ENCODE measurements around the gene IFNA8. TPM values are rescaled to one million over a fixed set of nuclear protein-coding genes. Genes with fewer than 3 reads are reported as not detected.
"Not testable (repeated sequence)": the region's sequence is repeated elsewhere in the genome, so short reads cannot be mapped to it uniquely, and the experiment has no call there.

IFNA8 gene
- not detected for total RNA-seq

DNA sequence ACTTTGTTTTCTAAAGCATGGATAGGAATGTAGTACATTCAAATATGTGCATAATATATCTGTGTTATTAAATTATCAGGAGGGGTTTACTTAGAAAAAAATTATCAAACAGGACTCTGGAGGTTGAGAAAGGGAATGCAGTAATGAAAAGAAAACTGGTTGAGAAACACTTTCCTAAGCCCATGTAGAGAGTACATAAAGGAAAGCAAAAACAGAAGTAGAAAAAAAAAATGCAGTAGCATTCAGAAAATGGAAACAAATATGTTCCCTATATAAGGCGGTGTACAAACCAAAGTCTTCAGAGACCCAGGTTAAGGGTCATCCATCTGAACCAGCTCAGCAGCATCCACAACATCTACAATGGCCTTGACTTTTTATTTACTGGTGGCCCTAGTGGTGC, at the start of gene IFNA8:
Gene IFNA8, plus strand, starts transcription at position 301 of the 400 bp plus-strand sequence. Its CDS starts 60 bp downstream, at position 361.
- H3K27ac ChIP-seq (ENCODE audit: low read depth, low read length): no peak within 1 kb of the TSS

DNA sequence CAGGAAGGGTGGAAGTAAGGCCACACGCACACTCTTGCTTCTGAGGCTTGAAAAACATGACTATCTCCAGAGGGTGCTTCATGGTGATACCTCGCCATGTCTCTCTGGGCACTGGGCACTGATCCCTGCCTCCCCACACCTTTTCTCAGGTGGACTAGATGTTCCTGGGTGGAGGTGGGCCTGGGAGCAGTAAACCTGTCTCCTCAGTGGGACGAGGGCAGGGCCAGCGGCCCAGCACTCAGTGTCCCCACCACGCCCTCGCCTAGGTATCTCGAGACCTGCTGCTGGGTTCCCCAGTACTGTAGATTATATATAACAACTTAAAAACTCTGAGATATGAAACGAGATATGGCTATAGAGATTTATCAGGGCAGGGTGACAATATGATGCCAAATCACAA, 46.6 kb upstream of the IFNA8 start:
- Histone ChIP-seq H3K27ac (ENCODE audit: low read depth, low read length) (no peak overlapping the region), H3K4me3 (ENCODE audit: low read length in 3 of 3) (no peak overlapping the region), H3K9ac (ENCODE audit: low read depth in 1 of 3, low read length in 3 of 3) (no peak overlapping the region), H3K27me3 (ENCODE audit: control insufficient read depth in 3 of 3, insufficient read depth in 3 of 3, low read length in 3 of 3) (peaks cover 0 to 4% (median 0%) of the 10 kb centered on the region in 3 donors), H3K4me1 (ENCODE audit: control insufficient read depth in 3 of 3, insufficient read depth in 3 of 3, low read length in 3 of 3) (no peaks in the 10 kb centered on the region), H3K9me3 (ENCODE audit: control insufficient read depth in 3 of 3, low read length in 3 of 3) (no peaks in the 10 kb centered on the region), H3K36me3 (ENCODE audit: control insufficient read depth in 3 of 3, insufficient read depth in 3 of 3, low read length in 3 of 3) (no peaks in the 10 kb centered on the region)

More for the DNA sequence above, at the start of gene IFNA8:
- Histone ChIP-seq H3K27me3 (ENCODE audit: control insufficient read depth in 3 of 3, insufficient read depth in 3 of 3, low read length in 3 of 3) (peaks cover 1 to 6% (median 3%) of the 10 kb centered on the region in 3 donors), H3K4me3 (ENCODE audit: low read length in 3 of 3) (no peak within 1 kb of the TSS), H3K36me3 (ENCODE audit: control insufficient read depth in 3 of 3, insufficient read depth in 3 of 3, low read length in 3 of 3) (no peaks in the 10 kb centered on the region), H3K9me3 (ENCODE audit: control insufficient read depth in 3 of 3, low read length in 3 of 3) (no peaks in the 10 kb centered on the region), H3K9ac (ENCODE audit: low read depth in 1 of 3, low read length in 3 of 3) (no peak within 1 kb of the TSS), H3K4me1 (ENCODE audit: control insufficient read depth in 3 of 3, insufficient read depth in 3 of 3, low read length in 3 of 3) (no peaks in the 10 kb centered on the region)

DNA sequence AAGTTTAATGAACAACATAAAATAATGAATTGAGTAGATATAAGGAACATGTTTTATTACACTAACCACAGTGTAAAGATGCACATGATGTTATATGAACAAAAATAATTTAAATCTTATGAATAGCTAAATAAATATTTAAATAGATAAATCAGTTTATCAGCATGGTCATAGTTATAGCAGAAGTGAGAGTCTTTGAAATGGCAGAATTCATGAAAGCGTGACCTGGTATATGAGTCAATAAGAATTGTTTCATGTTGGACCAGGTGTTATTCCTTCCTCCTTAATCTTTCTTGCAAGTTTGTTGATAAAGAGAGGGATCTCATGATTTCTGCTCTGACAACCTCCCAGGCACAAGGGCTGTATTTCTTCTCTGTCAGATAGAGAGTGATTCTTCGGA, 41.7 kb upstream of the IFNA8 start:
- not testable (repeated sequence) for H3K9me3 ChIP-seq (ENCODE audit: control insufficient read depth in 3 of 3, low read length in 3 of 3); H3K27ac ChIP-seq (ENCODE audit: low read depth, low read length); H3K36me3 ChIP-seq (ENCODE audit: control insufficient read depth in 3 of 3, insufficient read depth in 3 of 3, low read length in 3 of 3); H3K9ac ChIP-seq (ENCODE audit: low read depth in 1 of 3, low read length in 3 of 3); H3K4me1 ChIP-seq (ENCODE audit: control insufficient read depth in 3 of 3, insufficient read depth in 3 of 3, low read length in 3 of 3); H3K27me3 ChIP-seq (ENCODE audit: control insufficient read depth in 3 of 3, insufficient read depth in 3 of 3, low read length in 3 of 3); H3K4me3 ChIP-seq (ENCODE audit: low read length in 3 of 3)

DNA sequence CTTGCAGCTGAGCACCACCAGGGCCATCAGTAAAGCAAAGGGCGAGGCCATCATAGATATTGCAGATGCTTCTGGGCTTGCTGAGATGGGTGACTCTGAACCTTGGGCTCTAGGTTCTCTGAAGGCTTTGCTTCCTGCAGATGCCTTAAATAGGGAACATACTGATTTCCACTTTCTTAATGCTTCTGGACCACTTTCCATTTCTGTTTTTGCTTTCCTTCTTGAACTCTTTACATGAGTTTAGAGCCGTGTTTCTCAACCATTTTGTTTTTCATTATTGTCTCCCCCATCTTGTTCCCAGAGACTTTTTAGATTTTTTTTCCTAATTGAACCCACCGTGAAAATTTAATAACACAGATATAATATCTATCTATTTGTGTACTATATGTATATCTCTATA, 41.0 kb upstream of the IFNA8 start, which contains the start of gene IFNA13:
Gene IFNA13, minus strand, starts transcription at position 101 of the 400 bp plus-strand sequence. Its CDS starts 47 bp downstream, at position 54.
- Histone ChIP-seq H3K27me3 (ENCODE audit: control insufficient read depth in 3 of 3, insufficient read depth in 3 of 3, low read length in 3 of 3) (peaks cover 0 to 4% (median 0%) of the 10 kb centered on the region in 3 donors), H3K4me1 (ENCODE audit: control insufficient read depth in 3 of 3, insufficient read depth in 3 of 3, low read length in 3 of 3) (no peaks in the 10 kb centered on the region), H3K36me3 (ENCODE audit: control insufficient read depth in 3 of 3, insufficient read depth in 3 of 3, low read length in 3 of 3) (no peaks in the 10 kb centered on the region), H3K4me3 (ENCODE audit: low read length in 3 of 3) (no peak within 1 kb of the TSS), H3K9ac (ENCODE audit: low read depth in 1 of 3, low read length in 3 of 3) (no peak within 1 kb of the TSS), H3K9me3 (ENCODE audit: control insufficient read depth in 3 of 3, low read length in 3 of 3) (no peaks in the 10 kb centered on the region), H3K27ac (ENCODE audit: low read depth, low read length) (no peak within 1 kb of the TSS)

DNA sequence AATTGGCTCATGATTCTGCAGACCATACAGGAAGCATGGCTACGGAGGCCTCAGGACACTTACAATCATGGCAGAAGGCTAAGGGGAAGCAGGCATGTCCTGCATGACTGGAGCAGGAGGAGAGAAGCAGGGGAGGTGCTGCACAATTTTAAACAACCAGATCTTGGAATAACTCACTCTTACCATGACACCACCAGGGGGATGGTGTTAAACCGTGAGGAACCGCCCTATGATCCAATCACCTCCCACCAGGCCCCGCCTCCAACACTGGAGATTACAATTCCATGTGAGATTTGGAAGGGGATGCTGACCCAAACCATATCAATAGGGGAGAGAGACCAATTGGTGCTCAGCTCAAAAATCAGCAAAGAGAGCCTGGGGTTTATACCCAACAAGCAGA, 37.5 kb upstream of the IFNA8 start:
- H3K36me3 ChIP-seq (ENCODE audit: control insufficient read depth in 3 of 3, insufficient read depth in 3 of 3, low read length in 3 of 3); H3K4me3 ChIP-seq (ENCODE audit: low read length in 3 of 3); H3K27ac ChIP-seq (ENCODE audit: low read depth, low read length); H3K27me3 ChIP-seq (ENCODE audit: control insufficient read depth in 3 of 3, insufficient read depth in 3 of 3, low read length in 3 of 3); H3K9me3 ChIP-seq (ENCODE audit: control insufficient read depth in 3 of 3, low read length in 3 of 3); H3K4me1 ChIP-seq (ENCODE audit: control insufficient read depth in 3 of 3, insufficient read depth in 3 of 3, low read length in 3 of 3); H3K9ac ChIP-seq (ENCODE audit: low read depth in 1 of 3, low read length in 3 of 3): not testable (repeated sequence)

DNA sequence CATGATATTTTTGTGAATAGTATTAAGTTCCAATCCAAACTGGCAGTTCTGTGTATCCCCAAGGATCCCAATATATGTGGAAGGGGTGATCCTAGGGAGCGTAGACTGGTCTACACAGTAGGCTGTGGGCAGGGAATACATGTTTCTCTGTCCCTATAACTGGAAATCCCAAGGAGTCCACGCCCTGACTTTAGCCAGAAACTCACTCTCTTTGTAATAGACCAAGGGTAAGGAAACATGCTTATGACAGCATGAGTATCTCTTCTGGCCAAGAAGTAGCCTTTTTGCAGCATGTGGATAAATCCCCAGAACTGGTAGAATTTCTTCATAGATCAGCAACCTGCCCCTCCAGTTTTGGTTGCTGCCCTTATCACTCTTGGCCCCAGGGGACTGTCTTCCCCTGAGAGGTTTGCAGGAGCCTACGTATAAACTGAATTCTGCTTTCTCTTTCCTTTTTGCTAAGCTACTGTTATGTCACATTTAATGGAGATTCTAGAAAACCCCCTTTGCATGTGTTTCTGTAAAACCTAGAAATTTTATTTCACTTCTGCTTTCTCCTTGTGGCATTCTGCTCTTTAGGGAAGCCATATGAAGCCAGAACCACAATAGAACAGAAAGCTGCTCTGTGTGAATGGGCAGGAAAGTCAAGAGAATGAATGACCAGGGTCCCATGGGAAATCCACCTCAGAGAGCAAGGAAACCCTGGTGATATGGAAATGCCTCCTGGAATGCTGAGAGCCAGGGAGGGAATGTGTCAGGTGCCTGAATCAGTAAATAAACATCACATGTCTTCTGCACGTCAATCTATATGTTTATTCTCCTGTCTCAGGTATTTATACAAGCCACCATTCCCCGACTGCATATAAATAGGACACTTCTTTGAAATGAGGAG, 27.2 kb upstream of the IFNA8 start:
- Histone ChIP-seq H3K9ac (ENCODE audit: low read depth in 1 of 3, low read length in 3 of 3) (no peak overlapping the region), H3K4me1 (ENCODE audit: control insufficient read depth in 3 of 3, insufficient read depth in 3 of 3, low read length in 3 of 3) (peaks cover 0 to 4% (median 0%) of the 10 kb centered on the region in 3 donors), H3K36me3 (ENCODE audit: control insufficient read depth in 3 of 3, insufficient read depth in 3 of 3, low read length in 3 of 3) (no peaks in the 10 kb centered on the region), H3K27ac (ENCODE audit: low read depth, low read length) (no peak overlapping the region), H3K27me3 (ENCODE audit: control insufficient read depth in 3 of 3, insufficient read depth in 3 of 3, low read length in 3 of 3) (peaks cover 0 to 7% (median 5%) of the 10 kb centered on the region in 3 donors), H3K4me3 (ENCODE audit: low read length in 3 of 3) (no peak overlapping the region), H3K9me3 (ENCODE audit: control insufficient read depth in 3 of 3, low read length in 3 of 3) (no peaks in the 10 kb centered on the region)

DNA sequence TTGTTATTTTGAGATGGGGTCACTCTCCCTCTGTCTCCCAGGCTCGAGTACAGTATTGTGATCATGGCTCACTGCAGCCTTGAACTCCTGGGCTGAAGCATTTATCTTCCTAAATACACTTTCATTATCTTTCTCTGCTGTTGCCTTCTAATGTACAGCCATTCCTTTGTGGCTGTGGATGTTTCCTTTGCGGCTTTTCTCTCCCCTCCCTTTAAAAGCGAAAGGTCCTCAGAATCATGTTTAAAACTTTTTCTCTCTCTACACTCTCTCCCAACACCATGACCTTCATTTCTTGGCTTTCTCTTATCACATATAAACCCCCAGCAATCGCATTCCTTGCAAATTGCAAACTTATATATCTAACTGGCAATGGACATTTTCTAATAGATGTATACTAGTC, 25.3 kb upstream of the IFNA8 start:
- peaks cover 0 to 4% (median 0%) of the 10 kb centered on the region in 3 donors for H3K4me1 ChIP-seq (ENCODE audit: control insufficient read depth in 3 of 3, insufficient read depth in 3 of 3, low read length in 3 of 3)
- no peaks in the 10 kb centered on the region for H3K36me3 ChIP-seq (ENCODE audit: control insufficient read depth in 3 of 3, insufficient read depth in 3 of 3, low read length in 3 of 3)
- peaks cover 0 to 11% (median 5%) of the 10 kb centered on the region in 3 donors for H3K27me3 ChIP-seq (ENCODE audit: control insufficient read depth in 3 of 3, insufficient read depth in 3 of 3, low read length in 3 of 3)
- H3K27ac ChIP-seq (ENCODE audit: low read depth, low read length): no peak overlapping the region
- no peak overlapping the region for H3K4me3 ChIP-seq (ENCODE audit: low read length in 3 of 3)
- no peak overlapping the region for H3K9ac ChIP-seq (ENCODE audit: low read depth in 1 of 3, low read length in 3 of 3)
- no peaks in the 10 kb centered on the region for H3K9me3 ChIP-seq (ENCODE audit: control insufficient read depth in 3 of 3, low read length in 3 of 3)

DNA sequence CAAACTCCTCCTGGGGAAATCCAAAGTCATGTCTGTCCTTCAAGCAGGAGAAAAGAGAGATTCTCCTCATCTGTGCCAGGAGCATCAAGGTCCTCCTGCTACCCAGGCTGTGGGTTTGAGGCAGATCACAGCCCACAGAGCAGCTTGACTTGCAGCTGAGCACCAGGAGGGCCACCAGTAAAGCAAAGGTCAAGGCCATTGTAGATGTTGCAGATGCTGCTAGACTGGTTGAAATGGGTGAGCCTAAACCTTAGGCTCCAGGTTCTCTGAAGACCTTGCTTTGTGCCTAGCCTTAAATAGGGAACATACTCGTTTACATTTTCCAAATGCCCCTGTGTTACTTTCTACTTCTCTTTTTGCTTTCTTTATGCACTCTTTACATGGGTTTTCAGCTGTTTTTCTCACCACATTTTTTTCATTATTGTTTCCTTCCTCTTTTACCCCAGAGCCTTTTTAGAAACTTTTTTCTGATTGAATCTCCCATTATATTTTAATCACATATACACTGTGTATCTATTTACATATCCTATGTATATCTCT, 23.7 kb upstream of the IFNA8 start, which contains the start of gene IFNA2:
Gene IFNA2, minus strand, starts transcription at position 268 of the 540 bp plus-strand sequence. Its CDS starts 69 bp downstream, at position 199.
- Histone ChIP-seq H3K4me1 (ENCODE audit: control insufficient read depth in 3 of 3, insufficient read depth in 3 of 3, low read length in 3 of 3) (peaks cover 0 to 4% (median 0%) of the 10 kb centered on the region in 3 donors), H3K9ac (ENCODE audit: low read depth in 1 of 3, low read length in 3 of 3) (no peak within 1 kb of the TSS), H3K27ac (ENCODE audit: low read depth, low read length) (no peak within 1 kb of the TSS), H3K27me3 (ENCODE audit: control insufficient read depth in 3 of 3, insufficient read depth in 3 of 3, low read length in 3 of 3) (peaks cover 0 to 9% (median 5%) of the 10 kb centered on the region in 3 donors), H3K4me3 (ENCODE audit: low read length in 3 of 3) (no peak within 1 kb of the TSS), H3K9me3 (ENCODE audit: control insufficient read depth in 3 of 3, low read length in 3 of 3) (no peaks in the 10 kb centered on the region), H3K36me3 (ENCODE audit: control insufficient read depth in 3 of 3, insufficient read depth in 3 of 3, low read length in 3 of 3) (no peaks in the 10 kb centered on the region)

DNA sequence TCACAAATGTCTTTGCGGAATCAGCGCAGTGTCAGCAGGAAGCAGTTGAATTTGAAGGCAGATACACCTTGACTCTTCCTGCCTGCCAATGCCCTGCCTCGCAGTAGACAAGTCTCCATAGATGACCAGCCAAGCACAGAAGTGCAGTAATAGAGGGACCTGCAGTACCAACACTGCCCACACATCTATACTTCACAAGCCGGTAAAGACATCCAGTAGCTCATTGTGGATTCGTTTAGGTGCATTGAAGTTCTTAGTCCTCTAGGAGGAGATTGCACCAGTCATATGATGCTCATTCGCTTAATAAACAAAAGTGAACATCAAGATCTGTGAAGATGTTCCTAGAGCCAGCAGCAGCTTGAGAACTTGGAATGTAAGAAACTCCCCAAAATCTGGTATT, 16.6 kb upstream of the IFNA8 start:
- H3K9me3 ChIP-seq (ENCODE audit: control insufficient read depth in 3 of 3, low read length in 3 of 3): no peaks in the 10 kb centered on the region
- H3K27ac ChIP-seq (ENCODE audit: low read depth, low read length): no peak overlapping the region
- no peaks in the 10 kb centered on the region for H3K36me3 ChIP-seq (ENCODE audit: control insufficient read depth in 3 of 3, insufficient read depth in 3 of 3, low read length in 3 of 3)
- peaks cover 10 to 19% (median 14%) of the 10 kb centered on the region in 3 donors for H3K27me3 ChIP-seq (ENCODE audit: control insufficient read depth in 3 of 3, insufficient read depth in 3 of 3, low read length in 3 of 3)
- H3K9ac ChIP-seq (ENCODE audit: low read depth in 1 of 3, low read length in 3 of 3): no peak overlapping the region
- H3K4me1 ChIP-seq (ENCODE audit: control insufficient read depth in 3 of 3, insufficient read depth in 3 of 3, low read length in 3 of 3): peaks cover 3 to 4% (median 4%) of the 10 kb centered on the region in 3 donors
- H3K4me3 ChIP-seq (ENCODE audit: low read length in 3 of 3): no peak overlapping the region
